Liver (tissue), 9 donors: ENCODE results near the gene RHBDD3. TPM values are rescaled to one million over a fixed set of nuclear protein-coding genes. Genes with fewer than 3 reads are reported as not detected.

Experiments
- DNase-seq: peaks from one replicate; pipeline ENCODE4 v3.0.0-alpha.2; 2017; ENCODE audit warnings: low spot score
- H3K27ac ChIP-seq, 2 donors: one replicate each; pipeline ENCODE4 v1.7.0; 2013; ENCODE audit warnings: inconsistent platforms in 2 of 2, low read length in 2 of 2, control low read depth in 1 of 2, low read depth in 1 of 2, mild to moderate bottlenecking in 1 of 2
- H3K27me3 ChIP-seq, 4 donors: one replicate each; pipeline versions ENCODE4 v1.6.1 to v1.7.0; 2013; ENCODE audit warnings: low read length in 3 of 4, inconsistent platforms in 1 of 4, mild to moderate bottlenecking in 1 of 4, moderate library complexity in 1 of 4; ENCODE audit not compliant: control insufficient read depth in 4 of 4, insufficient read depth in 4 of 4
- H3K36me3 ChIP-seq, 4 donors: one replicate each; pipeline versions ENCODE4 v1.6.1 to v1.7.0; 2013; ENCODE audit warnings: low read length in 3 of 4, mild to moderate bottlenecking in 3 of 4, low read depth in 1 of 4, moderate library complexity in 1 of 4; ENCODE audit not compliant: control insufficient read depth in 4 of 4, insufficient read depth in 3 of 4
- H3K4me1 ChIP-seq, 4 donors: one replicate each; pipeline versions ENCODE4 v1.6.1 to v1.7.0; 2013; ENCODE audit warnings: low read length in 3 of 4, mild to moderate bottlenecking in 3 of 4, moderate library complexity in 1 of 4; ENCODE audit not compliant: control insufficient read depth in 4 of 4, insufficient read depth in 4 of 4
- H3K4me3 ChIP-seq, 3 donors: one replicate each; pipeline versions ENCODE4 v1.6.1 to v1.7.0; 2013; ENCODE audit warnings: low read length in 3 of 3, control low read depth in 1 of 3, low read depth in 1 of 3, mild to moderate bottlenecking in 1 of 3
- H3K9ac ChIP-seq, 2 donors: one replicate each; pipeline ENCODE4 v1.7.0; 2013; ENCODE audit warnings: low read length in 2 of 2, mild to moderate bottlenecking in 2 of 2, moderate library complexity in 2 of 2, control low read depth in 1 of 2, low read depth in 1 of 2
- H3K9me3 ChIP-seq, 4 donors: one replicate each; pipeline versions ENCODE4 v1.6.1 to v1.7.0; 2013; ENCODE audit warnings: low read length in 3 of 4; ENCODE audit not compliant: control insufficient read depth in 4 of 4
- EGR1 ChIP-seq, 2 donors: IDR thresholded peaks; 2 replicates each; pipeline ENCODE4 v1.6.1; 2016 to 2018; ENCODE audit warnings: antibody characterized with exemption in 2 of 2, low read depth in 2 of 2
- FOXA1 ChIP-seq: IDR thresholded peaks from 2 replicates; pipeline ENCODE4 v1.6.1; 2016; ENCODE audit warnings: antibody characterized with exemption
- FOXA2 ChIP-seq: IDR thresholded peaks from 2 replicates; pipeline ENCODE4 v1.6.1; 2016; ENCODE audit warnings: antibody characterized with exemption
- GABPA ChIP-seq, 2 donors: IDR thresholded peaks in 1 of 2; conservative IDR thresholded peaks in 1 of 2; 2 replicates each; pipeline ENCODE4 v1.6.1; 2016; ENCODE audit warnings: antibody characterized with exemption in 2 of 2, mild to moderate bottlenecking in 1 of 2, moderate library complexity in 1 of 2
- HNF4A ChIP-seq, 2 donors: conservative IDR thresholded peaks; 2 replicates each; pipeline ENCODE4 v1.6.1; 2016; ENCODE audit warnings: antibody characterized with exemption in 2 of 2, mild to moderate bottlenecking in 2 of 2
- HNF4G ChIP-seq: IDR thresholded peaks from 2 replicates; pipeline ENCODE4 v1.6.1; 2016; ENCODE audit warnings: antibody characterized with exemption
- JUND ChIP-seq, 2 donors: IDR thresholded peaks; 2 replicates each; pipeline ENCODE4 v1.6.1; 2016; ENCODE audit warnings: antibody characterized with exemption in 2 of 2
- NR2F2 ChIP-seq: IDR thresholded peaks from 2 replicates; pipeline ENCODE4 v1.6.1; 2016; ENCODE audit warnings: antibody characterized with exemption
- RAD21 ChIP-seq, 2 donors: IDR thresholded peaks; 2 replicates each; pipeline ENCODE4 v1.6.1; 2016; ENCODE audit warnings: antibody characterized with exemption in 2 of 2, mild to moderate bottlenecking in 2 of 2
- RXRA ChIP-seq, 2 donors: IDR thresholded peaks; 2 replicates each; pipeline ENCODE4 v1.6.1; 2017 to 2018; ENCODE audit warnings: antibody characterized with exemption in 2 of 2, mild to moderate bottlenecking in 1 of 2
- SP1 ChIP-seq: IDR thresholded peaks from 2 replicates; pipeline ENCODE4 v1.6.1; 2018; ENCODE audit warnings: antibody characterized with exemption, mild to moderate bottlenecking
- TAF1 ChIP-seq: conservative IDR thresholded peaks from 2 replicates; pipeline ENCODE4 v1.6.1; 2016; ENCODE audit warnings: antibody characterized with exemption, mild to moderate bottlenecking
- WGBS: extraction: QIAGEN DNeasy Blood & Tissue Kit; methylation state at CpG from one replicate; pipeline ENCODE4 v1.1.7; 2013; 5-methylcytosine and 5-hydroxymethylcytosine counted together
- polyA plus RNA-seq, 2 donors: library from polyadenylated mRNA; stranded (reverse) in 1 of 2; unstranded in 1 of 2; fragments of 200-250 nt in 1 of 2; fragments of >200 nt in 1 of 2; fragmentation: Nextera tagmentation in 1 of 2; extraction: Ambion mirVana in 1 of 2; gene quantifications; one replicate each; pipeline versions ENCODE4 v1.2.1 to v1.2.3, GENCODE V29; 2013 to 2015
- total RNA-seq, 2 donors: library from RNA; depleted of rRNA; stranded (reverse); fragments of >200 nt; gene quantifications; one replicate each; pipeline ENCODE4 v1.2.3, GENCODE V29; 2014
- TF ChIP-seq, protein P1 (sequence below): IDR thresholded peaks from 2 replicates; pipeline ENCODE4 v1.6.1; 2016; ENCODE audit warnings: antibody characterized with exemption, mild to moderate bottlenecking
- TF ChIP-seq, protein P2 (sequence below): IDR thresholded peaks from 2 replicates; pipeline ENCODE4 v1.6.1; 2016; ENCODE audit warnings: antibody characterized with exemption
- TF ChIP-seq, protein P3 (sequence below): IDR thresholded peaks from 2 replicates; pipeline ENCODE4 v1.6.1; 2016; ENCODE audit warnings: antibody characterized with exemption
- TF ChIP-seq, protein P4 (sequence below): IDR thresholded peaks from 2 replicates; pipeline ENCODE4 v1.6.1; 2016; ENCODE audit warnings: antibody characterized with exemption
- TF ChIP-seq, protein P5 (sequence below): fragments of 150-350 bp; IDR thresholded peaks from 2 replicates; pipeline ENCODE4 v1.5.1; 2017; ENCODE audit warnings: improper control_type of control experiment, low read depth, low read length; ENCODE audit not compliant: missing input control
- donor health status: healthy.
- donor health status: healthy.
- donor health status: healthy.
- donor health status: healthy.
- donor health status: healthy.

Gene RHBDD3
- total and polyA plus RNA-seq, 4 donors: 14.3 to 26.5 (median 18.3) TPM

DNA sequence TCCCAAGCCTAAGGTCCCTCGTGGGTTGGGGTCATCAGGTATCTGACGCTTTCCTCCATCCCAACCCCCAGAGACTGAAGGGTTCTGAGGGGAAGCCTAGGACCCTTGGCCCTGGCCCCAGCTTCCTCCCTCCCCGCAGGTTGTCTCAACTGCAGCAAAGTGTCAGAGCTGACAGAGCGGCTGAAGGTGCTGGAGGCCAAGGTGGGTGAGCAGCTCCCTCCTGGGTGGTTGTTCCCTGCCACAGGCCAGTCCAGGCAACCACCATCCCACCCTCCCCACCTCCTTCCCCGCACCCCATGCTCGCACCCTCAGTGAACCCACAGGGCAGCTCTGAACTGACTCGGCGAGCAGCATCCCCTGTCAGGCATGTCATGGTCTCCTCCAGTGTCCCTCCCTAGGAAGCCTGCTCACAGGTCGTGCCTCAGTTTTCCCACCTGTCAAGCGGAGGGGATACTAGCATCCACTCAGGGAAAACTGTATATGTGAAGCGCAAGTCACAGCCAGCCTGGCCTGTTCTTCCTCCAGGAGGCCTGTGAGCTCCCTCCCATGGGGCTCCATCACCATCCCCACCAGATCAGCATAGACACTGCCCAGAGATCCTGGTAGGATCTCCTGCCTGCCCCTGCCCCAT lies 41.3 kb downstream of the RHBDD3 start (continued):
- TF ChIP-seq, protein P1, sequence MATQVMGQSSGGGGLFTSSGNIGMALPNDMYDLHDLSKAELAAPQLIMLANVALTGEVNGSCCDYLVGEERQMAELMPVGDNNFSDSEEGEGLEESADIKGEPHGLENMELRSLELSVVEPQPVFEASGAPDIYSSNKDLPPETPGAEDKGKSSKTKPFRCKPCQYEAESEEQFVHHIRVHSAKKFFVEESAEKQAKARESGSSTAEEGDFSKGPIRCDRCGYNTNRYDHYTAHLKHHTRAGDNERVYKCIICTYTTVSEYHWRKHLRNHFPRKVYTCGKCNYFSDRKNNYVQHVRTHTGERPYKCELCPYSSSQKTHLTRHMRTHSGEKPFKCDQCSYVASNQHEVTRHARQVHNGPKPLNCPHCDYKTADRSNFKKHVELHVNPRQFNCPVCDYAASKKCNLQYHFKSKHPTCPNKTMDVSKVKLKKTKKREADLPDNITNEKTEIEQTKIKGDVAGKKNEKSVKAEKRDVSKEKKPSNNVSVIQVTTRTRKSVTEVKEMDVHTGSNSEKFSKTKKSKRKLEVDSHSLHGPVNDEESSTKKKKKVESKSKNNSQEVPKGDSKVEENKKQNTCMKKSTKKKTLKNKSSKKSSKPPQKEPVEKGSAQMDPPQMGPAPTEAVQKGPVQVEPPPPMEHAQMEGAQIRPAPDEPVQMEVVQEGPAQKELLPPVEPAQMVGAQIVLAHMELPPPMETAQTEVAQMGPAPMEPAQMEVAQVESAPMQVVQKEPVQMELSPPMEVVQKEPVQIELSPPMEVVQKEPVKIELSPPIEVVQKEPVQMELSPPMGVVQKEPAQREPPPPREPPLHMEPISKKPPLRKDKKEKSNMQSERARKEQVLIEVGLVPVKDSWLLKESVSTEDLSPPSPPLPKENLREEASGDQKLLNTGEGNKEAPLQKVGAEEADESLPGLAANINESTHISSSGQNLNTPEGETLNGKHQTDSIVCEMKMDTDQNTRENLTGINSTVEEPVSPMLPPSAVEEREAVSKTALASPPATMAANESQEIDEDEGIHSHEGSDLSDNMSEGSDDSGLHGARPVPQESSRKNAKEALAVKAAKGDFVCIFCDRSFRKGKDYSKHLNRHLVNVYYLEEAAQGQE: no peak

DNA sequence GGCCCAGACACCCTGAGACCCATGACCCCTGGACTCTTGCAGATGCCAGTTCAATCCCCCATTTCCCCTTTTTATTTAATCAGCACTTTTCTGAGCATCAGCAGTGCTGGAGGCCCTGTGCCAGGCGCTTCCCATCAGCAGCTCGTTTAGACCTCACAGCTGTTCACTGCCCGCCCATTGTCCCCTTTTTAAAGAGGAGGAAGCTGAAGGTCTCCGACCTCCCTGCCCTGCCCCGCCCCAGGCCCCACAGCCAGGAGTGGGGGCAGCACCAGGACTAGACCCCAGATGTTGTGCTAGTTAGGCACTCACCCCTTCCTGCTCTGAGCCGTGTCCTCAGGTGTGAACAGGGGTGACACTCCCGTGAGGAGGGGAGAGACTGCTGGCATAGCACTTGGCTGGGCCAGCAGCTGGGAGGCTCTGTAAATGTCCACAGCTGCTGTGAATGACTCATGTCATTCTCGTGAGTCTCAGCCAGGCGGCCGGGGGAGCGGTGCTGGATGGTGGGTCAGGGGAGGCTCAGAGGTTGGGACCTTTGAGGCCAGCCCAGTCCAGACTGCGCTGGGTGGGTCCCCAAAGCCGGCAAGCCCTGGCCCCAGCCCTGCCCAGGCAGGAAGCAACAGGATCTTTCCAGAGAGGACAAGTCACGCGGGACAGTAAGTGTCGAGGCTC lies 42.2 kb downstream of the RHBDD3 start:
- DNase-seq: peak; percentile 32
- Histone ChIP-seq H3K4me1 (peaks cover 0 to 5% (median 2%) of the 10 kb centered on the region in 4 donors), H3K4me3 (no peak overlapping the region), H3K9ac (no peak overlapping the region), H3K27me3 (no peaks in the 10 kb centered on the region), H3K36me3 (no peaks in the 10 kb centered on the region), H3K27ac (peak overlapping the region; percentile 26 to 48), H3K9me3 (no peaks in the 10 kb centered on the region)
- TF ChIP-seq SP1: peak; percentile 14
- TF ChIP-seq RXRA (IDR thresholded peaks at IDR 0.05): peak in 1 of 2 donors; percentile 5
- TF ChIP-seq RAD21 (IDR thresholded peaks at IDR 0.05): no peak
- TF ChIP-seq NR2F2: peak; percentile 98
- WGBS: 69% methylated on average over 16 of the region's 16 CpGs

DNA sequence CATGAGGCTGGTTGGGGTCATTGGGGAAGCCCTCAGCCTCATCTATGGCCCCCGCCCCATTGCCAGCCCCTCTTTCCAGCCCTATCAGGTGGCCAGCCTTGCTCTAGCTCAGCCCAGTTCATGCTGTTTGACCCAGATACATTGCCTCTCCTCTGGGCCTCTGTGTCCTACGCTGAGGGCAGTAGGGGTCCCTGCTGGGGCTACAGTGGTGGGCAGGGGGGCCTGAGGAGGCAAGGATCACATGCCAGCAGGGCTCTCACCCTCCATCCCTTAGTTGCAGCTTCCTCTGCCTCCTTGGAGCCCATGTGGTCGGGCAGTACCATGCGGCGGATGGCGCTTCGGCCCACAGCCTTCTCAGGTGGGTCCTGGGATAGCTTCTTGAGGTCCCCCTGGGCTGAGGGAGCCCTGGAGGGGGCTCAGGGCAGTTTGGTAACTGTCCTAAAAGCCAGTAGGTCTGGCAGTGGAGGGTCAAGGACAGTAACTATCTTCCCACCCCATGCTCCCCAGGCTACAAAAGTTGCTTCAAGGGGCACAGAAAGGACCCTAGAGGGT lies 42.8 kb downstream of the RHBDD3 start:
- Histone ChIP-seq H3K9me3 (no peaks in the 10 kb centered on the region), H3K27me3 (no peaks in the 10 kb centered on the region), H3K4me1 (peaks cover 0 to 11% (median 9%) of the 10 kb centered on the region in 4 donors), H3K9ac (no peak overlapping the region), H3K36me3 (no peaks in the 10 kb centered on the region), H3K27ac (peak overlapping the region in 1 of 2 donors; percentile 48), H3K4me3 (no peak overlapping the region)
- DNase-seq: no peak
- 93% methylated on average over 7 of the region's 7 CpGs for WGBS
- TF ChIP-seq GABPA (IDR thresholded peaks at IDR 0.05 in 1 of 2, conservative IDR thresholded peaks at IDR 0.05 in 1 of 2) (no peak), SP1 (no peak), HNF4A (conservative IDR thresholded peaks at IDR 0.05) (no peak), JUND (IDR thresholded peaks at IDR 0.05) (no peak), RXRA (IDR thresholded peaks at IDR 0.05) (no peak), HNF4G (no peak), EGR1 (IDR thresholded peaks at IDR 0.05; ENCODE audit: low read depth in 2 of 2) (no peak), FOXA2 (no peak), RAD21 (IDR thresholded peaks at IDR 0.05) (no peak), TAF1 (no peak), NR2F2 (no peak), FOXA1 (no peak)
- TF ChIP-seq, protein P2, sequence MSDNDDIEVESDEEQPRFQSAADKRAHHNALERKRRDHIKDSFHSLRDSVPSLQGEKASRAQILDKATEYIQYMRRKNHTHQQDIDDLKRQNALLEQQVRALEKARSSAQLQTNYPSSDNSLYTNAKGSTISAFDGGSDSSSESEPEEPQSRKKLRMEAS: no peak
- TF ChIP-seq, protein P3, sequence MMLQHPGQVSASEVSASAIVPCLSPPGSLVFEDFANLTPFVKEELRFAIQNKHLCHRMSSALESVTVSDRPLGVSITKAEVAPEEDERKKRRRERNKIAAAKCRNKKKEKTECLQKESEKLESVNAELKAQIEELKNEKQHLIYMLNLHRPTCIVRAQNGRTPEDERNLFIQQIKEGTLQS: no peak
- TF ChIP-seq, protein P4, sequence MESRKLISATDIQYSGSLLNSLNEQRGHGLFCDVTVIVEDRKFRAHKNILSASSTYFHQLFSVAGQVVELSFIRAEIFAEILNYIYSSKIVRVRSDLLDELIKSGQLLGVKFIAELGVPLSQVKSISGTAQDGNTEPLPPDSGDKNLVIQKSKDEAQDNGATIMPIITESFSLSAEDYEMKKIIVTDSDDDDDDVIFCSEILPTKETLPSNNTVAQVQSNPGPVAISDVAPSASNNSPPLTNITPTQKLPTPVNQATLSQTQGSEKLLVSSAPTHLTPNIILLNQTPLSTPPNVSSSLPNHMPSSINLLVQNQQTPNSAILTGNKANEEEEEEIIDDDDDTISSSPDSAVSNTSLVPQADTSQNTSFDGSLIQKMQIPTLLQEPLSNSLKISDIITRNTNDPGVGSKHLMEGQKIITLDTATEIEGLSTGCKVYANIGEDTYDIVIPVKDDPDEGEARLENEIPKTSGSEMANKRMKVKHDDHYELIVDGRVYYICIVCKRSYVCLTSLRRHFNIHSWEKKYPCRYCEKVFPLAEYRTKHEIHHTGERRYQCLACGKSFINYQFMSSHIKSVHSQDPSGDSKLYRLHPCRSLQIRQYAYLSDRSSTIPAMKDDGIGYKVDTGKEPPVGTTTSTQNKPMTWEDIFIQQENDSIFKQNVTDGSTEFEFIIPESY: no peak
- TF ChIP-seq, protein P5, sequence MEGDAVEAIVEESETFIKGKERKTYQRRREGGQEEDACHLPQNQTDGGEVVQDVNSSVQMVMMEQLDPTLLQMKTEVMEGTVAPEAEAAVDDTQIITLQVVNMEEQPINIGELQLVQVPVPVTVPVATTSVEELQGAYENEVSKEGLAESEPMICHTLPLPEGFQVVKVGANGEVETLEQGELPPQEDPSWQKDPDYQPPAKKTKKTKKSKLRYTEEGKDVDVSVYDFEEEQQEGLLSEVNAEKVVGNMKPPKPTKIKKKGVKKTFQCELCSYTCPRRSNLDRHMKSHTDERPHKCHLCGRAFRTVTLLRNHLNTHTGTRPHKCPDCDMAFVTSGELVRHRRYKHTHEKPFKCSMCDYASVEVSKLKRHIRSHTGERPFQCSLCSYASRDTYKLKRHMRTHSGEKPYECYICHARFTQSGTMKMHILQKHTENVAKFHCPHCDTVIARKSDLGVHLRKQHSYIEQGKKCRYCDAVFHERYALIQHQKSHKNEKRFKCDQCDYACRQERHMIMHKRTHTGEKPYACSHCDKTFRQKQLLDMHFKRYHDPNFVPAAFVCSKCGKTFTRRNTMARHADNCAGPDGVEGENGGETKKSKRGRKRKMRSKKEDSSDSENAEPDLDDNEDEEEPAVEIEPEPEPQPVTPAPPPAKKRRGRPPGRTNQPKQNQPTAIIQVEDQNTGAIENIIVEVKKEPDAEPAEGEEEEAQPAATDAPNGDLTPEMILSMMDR: no peak
- TF ChIP-seq, protein P1: no peak
